NCI-H345 treated with DMSO at 0.1 percent for 48 hours (cell line): Measurements from ENCODE around the gene AQP3.
"Not testable (repeated sequence)": the region's sequence is repeated elsewhere in the genome, so short reads cannot be mapped to it uniquely, and the experiment has no call there.

Experiments
- DNase-seq: peaks from one replicate; lab custom pipeline; 2025; ENCODE audit not compliant: unreplicated experiment; lab: John Stamatoyannopoulos, UW

AQP3 gene

DNA sequence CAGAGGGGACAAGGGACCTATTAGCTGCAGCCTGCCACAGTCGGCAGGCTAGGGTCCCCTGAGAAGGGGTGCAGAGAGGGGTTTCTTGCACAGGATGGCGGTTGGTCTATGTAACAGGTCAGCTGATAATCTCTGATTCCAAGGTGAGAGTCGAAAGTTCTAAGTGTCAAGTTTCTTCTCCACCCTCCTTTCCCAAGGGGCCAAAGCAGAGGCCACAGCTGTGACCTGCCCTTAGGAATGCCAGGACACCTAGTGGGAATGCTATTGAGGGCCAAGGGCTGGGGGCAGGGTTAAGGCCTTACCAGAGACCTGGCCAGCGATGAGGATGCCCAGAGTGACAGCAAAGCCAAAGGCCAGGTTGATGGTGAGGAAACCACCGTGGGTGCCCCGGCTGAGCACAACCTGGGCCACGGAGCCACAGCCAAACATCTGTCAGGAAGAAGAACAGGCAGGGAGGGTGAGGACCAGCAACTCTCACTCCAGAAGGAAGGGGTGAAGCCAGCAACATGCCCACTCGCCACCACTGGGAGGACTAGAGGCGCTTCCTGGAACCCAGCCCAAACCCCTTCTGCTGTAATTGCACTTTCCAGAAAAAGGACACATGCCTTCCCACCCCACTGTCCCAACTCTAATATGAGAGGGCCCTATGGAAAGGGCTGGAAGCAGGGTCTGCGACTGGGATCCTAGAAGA is 3.8 kb downstream of the AQP3 start:
- no peak for DNase-seq

- DNase-seq, result no peak
Measured at GRCh38 chr9:33443047-33443446, 4.3 kb downstream of the AQP3 start.

GRCh38 chr9:33442125-33442524 is 5.3 kb downstream of the AQP3 start:
- no peak for DNase-seq

- no peak for DNase-seq
Measured at GRCh38 chr9:33440609-33441008, 6.8 kb downstream of the AQP3 start.

DNA sequence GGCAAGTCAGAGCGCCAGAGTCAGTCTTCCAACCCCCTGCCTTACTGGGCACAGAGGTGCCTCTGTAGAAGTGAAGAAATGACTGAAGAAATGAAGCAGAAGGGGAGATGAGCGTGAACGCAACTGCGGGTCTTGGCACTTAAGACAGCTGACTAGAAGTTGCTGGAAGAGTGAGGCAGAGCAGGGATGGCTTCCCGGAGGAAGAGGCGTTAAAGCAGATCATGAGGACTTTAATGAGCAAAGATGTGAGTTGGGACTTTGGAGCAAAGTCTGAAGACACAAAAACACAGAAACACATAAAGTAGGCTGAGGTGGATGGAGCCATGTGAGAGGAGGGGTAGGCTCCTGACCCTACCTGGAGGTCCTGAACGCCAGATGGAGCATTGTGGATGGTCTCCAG is 7.2 kb downstream of the AQP3 start:
- no peak for DNase-seq

DNA sequence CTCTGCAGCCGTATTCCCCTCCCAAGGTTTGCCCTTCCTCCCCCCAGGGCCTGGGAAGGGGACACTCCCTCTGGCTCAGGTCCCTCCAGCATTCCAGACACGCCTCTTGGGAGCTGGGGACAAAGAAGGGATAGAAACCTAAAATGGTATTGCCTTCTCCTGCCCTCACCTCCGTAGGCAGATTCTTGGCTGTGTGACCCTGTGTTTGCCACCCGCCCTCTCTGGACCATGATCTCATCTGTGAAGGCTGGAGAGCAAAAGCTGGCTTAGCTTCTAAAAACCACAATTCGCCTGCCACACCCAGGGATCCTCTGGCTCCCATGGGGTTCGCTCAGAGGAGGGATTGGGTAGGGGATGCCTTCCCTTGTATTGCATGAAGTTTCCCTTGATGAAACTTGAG is 7.7 kb downstream of the AQP3 start:
- no peak for DNase-seq

- no peak for DNase-seq
Measured at GRCh38 chr9:33438926-33439680, 8.3 kb downstream of the AQP3 start.

DNA sequence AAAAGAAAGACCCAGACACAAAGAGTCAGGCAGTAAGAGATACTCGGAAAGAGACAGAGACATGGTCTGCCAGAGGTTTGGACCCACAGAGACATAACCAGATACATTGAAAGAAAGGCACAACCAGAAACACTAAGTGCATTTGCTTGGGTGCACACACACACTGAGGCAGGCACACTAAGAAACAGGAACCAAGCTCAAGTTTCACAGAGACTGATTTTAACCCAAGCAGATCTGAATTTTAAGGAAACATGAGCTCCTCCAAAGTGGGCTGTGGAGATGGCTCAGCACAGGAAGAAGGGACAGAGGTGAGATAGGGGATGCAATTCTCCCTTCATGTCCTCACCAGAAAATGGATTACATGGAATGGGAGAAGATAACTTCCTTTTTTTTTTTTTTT is 9.5 kb downstream of the AQP3 start:
- no peak for DNase-seq

GRCh38 chr9:33437205-33437604 is 10.2 kb downstream of the AQP3 start:
- DNase-seq, result no peak

DNA sequence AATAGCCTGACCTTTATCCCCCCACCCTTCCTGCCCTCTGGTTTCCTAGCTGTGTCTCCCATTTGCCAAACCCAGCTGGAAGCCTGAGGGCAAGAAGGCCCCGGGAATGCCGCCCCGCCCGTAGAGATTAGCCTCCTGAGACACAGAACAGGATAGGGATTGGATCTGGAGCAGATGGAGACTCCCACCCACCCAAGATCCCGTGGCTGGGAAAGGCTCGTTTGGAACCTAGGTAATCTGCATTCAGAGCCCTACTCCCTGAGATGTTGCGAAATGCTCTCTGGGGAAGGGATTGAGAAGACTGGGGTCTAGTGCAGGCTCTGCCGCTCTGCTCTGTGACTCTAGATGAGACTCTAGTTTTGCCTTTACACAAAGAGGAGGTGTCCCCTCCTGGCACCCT is 10.9 kb downstream of the AQP3 start:
- DNase-seq, result no peak

GRCh38 chr9:33435821-33436277 is 11.5 kb downstream of the AQP3 start:
- no peak for DNase-seq

DNA sequence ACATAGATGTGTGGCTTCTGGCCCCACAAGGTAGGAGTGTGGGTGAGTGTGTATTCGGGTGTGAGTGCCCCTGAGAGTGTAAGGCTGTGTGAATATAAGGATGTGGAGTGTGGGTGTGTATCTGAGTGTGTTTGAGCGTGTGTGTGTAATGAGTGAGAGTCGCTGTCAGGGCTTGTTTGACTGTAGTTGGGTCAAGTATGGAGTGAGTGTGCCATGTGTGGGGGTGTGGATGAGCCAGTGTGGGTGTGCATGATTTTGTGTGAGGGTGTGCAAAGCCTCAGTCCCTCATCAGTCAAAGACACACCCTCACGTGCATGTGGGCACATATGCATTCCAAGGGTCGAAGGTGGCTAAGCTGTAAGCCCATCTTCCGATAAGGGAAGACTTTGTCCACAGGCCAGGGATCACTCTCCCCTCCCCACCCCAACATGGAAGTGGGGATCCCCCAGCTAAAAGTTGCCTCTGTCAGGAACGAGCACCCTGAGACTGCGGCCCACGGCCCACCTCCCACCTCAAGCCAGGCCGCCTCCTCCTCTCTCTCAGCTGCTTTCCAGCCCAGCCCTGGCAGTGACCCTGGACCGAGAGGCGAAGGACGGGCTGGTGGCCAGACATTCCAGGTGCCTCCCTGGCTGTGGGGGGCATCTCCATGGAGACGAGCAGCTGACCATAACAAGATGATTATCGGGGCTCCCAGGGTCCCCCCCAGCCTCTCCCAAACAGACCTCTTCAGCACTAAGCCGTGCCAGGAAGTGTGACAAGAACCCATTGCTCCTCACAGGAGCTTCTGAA is 12.9 kb downstream of the AQP3 start:
- DNase-seq, result no peak

DNA sequence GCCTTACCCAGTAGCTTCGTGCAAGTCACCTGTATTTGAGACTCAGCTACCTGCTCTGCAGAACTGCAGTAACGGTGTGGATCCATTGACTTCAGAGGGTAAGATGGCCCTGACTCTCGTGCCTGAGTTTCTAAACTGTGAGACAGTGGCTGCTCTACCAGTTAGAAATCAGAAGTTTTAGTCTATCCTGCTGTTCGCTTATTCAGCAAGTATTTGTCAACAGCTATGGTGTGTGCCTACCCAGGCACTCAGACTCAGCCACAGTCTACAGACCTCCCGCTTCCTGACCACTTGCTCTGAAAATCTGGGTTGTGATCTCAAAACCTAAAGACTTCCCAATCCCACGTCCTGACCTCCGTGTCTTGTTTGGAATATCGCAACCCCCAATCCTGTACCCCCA is 13.5 kb downstream of the AQP3 start:
- DNase-seq, result no peak

DNA sequence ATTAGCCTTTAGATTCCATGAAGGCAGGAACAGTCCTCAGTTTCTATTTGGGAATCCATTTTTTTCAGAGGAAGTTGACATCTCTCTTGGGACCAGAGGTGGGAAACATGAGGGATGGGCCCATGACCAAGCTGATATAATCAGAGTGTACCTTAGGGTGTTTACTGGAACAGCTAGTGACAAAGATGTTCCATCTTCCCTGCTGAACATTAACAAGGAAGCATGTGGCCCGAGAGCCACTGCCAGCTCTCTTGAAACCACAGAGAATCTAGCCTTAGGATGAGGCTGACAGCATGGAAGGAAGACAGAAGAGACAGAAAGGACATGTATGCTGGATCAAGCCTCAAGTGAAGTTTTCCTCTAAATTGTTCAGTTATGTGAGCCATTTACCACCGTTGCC is 16.0 kb downstream of the AQP3 start:
- no peak for DNase-seq

DNA sequence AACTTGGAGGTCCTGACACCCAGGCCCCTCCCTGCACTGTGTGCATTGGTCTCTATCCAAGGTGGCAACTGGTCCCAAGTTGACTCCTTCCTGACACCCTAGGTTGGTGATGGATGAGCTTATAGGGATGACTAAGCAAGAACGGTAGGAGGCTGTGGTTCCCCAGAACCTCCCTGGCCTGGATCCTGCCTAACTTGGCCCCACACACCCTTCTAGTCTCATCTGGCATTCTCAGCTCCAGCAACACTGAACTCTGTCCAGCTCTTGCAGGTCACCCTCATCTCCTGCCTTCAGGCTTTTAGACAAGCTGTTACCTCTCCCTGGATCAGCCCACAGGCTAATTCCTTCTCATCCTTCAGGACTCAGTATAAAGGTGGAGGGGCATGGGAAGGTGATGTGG is 16.5 kb downstream of the AQP3 start:
- DNase-seq, result no peak

DNA sequence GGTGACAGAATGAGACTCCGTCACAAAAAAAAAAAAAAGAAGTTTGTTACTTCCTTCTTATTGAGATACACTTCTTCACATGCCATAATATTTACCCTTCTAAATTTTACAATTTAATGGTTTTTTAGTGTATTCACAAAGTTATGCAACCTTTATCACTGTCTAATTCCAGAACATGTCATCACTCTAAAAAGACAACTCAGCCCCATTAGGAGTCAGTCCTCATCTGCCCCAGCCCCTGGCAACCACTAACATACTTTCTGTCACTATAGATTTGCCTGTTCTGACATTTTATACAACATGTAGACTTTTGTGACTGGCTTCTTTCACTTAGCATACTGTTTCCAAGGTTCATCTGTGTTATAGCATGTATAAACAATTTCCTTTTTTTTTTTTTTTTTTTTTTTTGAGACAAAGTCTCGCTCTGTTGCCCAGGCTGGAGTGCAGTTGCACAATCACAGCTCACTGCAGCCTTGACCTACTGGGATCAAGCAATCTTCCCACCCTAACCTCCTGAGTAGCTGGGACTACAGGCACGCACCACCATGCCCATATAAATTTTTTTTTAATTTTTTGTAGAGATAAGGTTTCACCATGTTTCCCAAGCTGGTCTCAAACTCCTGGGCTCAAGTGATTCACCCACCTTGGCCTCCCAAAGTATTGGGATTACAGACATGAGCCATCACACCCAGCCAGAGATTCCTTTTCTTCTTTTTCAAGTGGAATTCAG is 18.0 kb downstream of the AQP3 start:
- no peak for DNase-seq

- DNase-seq, result no peak
Measured at GRCh38 chr9:33426843-33427293, 20.5 kb downstream of the AQP3 start.

- no peak for DNase-seq
Measured at GRCh38 chr9:33425128-33425533, 22.3 kb downstream of the AQP3 start.

DNA sequence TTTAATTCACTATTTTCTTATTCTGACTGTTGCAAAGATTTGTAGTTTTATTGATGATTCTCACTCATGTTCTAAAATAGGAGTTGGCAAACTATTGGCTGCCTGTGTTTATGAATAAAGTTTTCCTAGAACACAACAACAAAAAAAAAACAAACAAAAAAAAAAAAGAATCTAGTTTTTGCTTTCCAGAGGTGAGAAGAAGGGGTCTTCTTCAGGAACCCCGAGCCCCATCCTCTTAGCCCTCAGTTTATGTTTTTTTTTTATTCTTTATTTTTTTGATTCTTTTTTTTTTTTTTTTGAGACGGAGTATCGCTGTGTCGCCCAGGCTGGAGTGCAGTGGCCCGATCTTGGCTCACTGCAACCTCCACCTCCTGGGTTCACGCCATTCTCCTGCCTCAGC is 22.9 kb downstream of the AQP3 start:
- DNase-seq, result not testable (repeated sequence)

GRCh38 chr9:33424043-33424442 is 23.4 kb downstream of the AQP3 start:
- not testable (repeated sequence) for DNase-seq

DNA sequence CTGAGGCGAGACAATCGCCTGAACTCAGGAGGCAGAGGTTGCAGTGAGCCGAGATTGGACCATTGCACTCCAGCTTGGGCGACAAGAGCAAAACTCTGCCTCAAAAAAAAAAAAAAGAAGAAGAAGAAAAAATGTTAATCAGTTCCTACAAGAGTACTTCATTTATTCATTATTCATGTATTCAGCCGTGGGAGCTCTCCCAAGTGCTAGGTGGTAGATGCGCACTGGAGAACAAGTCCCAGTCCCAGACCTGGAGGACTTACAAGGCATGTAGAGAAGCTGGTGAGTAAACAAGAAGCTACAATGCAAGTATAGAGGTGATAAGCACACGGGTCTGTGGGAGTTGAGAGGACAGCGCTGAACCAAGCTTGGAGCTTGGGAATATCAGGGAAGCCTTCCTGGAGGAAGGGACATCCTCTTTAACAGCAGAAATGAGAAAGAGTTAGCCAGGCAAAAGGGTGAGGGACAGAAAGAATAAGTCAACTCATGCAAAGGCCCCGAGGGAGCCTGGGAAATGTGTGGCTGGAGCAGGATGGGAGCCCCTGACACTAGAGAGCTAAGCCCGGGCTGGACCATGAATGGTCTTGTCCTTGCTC is 27.6 kb downstream of the AQP3 start:
- DNase-seq, result no peak
